IPS-NIHi7 (cell line): ENCODE data around the gene FBXO36.

Experiments
- DNase-seq: peaks from one replicate; pipeline ENCODE4 v3.0.0; 2012; ENCODE audit warnings: mixed read lengths; ENCODE audit errors: extremely low spot score

FBXO36 gene

DNA sequence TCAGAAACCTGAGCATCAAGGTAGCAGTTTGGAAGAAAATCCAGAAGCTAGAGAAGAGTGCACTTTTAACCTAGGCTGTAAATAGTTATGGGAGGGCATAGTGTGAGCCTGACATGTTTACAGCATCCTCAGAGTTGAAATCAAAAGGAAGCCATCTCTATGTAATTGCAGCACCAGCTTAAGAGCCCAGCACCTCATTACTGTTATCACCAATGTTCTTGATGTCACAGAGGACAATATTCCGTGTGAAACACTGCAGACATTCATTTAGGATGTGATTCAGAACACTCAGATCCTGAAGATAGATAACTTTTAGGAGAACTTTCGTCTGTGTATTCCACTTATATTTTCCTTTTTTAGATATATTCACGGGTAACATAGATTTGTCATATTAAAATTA, 48.1 kb downstream of the FBXO36 start:
- no peak for DNase-seq

DNA sequence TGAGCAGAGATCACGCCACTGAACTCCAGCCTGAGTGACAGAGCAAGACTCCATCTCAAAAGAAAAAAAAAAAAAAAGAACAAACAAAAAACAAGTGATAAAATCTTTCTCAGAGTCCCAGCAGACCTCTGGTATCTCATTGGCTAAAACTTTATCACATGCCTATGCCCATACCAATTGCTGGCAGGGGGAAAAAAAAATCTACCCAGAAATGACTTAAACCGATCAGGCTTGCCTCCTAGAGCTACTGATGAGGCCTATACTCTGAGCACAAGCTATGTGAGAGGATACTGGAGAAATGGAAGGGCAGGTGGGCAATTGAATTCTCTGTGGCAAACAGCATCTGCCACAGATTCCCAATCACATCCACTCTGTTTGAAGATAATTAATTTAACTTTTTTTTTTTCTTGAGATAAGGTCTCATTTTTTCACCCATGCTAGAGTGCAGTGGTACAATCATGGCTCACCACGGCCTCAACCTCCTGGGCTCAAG, 49.0 kb downstream of the FBXO36 start:
- DNase-seq, result no peak

DNA sequence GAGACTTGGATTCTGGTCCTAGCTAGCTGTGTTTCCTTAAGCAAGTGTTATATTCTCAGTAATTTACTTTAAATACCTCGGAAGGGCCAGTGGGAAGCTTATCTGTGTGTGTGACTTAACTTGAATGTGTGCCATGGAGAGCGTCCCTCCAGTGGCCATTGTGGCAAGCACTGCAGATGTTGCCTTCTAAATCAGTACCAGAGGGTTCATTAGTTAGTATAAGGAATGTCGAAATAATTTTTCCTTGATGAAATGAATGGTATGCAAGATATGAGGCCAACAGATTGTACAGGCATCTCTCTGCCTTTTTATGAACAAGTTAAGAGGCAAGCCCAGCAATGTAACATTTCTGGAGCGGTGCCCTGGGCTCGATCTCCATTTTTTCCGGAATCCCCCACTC, 52.0 kb downstream of the FBXO36 start:
- peak; percentile 28 for DNase-seq

DNA sequence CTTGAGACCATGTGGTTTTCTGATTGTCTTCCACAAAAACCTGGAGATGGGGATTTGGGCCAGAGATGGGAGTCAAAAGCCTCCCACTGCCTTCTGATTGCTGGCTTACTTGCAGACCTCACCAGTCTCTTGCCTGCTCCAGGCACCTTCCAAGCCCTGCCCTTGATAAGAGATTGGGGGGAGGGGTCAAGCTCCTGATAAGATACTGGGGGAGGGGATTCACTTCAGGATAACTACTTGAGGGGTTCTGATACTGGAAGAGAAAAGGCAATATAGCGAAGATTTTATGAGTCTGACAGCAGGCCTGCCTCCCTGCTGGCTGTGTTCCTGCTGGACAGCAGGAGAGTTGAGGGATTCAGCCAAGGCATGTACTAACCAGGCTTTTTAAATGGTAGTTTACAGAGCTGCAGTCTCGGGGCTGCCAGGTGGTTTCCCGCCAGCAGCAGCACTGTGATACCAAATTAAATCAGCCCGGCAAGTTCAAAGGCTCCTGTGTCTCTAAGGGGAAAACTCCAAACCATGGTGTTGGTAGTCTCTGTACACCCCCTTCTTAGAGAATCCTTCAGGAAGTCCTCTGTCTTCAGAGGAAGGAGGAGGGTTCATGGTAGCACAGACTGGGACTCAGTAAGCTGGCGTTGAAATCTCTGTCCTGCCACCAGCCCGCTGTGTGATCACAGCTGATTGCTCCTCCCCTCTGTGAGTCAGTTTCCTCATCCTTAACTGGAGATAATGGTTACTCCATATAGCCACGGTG, 58.3 kb downstream of the FBXO36 start:
- peak; percentile 63 for DNase-seq

DNA sequence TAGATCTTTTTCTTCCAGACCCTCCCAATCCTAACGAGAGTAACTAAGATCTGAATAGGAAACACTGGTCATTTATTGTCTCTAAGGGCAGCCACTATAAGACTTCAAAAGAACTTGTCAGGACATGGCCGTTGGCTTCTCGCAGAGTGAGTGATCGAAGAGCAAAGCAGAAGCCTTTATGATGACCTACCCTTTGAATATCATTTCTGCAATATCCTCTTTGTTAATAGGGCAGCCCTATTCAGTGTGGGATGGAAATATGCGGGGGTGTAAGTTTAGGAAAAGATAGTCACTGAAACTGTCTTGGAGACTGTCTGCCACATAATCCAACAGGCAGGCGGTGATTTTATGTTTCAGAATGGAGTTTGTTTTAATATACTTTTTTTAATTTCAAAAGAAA, 70.9 kb downstream of the FBXO36 start:
- no peak for DNase-seq

DNA sequence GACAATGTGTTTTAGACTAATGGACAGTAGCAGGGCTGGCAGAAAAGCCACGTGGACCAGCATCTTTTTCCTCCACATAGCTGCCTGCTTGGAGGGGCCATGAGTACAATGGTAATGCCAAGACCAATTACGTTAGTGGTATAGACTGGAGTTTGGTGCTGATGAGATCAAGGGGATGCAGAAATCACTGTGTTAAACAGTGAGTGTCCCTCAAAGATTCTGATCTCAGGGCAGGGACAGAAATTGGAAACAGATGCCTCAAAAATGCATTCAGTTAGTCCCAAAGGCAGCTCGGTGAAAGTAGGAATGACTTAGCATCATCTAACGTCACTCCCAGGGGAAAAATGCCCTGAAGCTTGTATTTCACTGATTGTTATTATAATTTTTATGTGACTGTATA, 74.0 kb downstream of the FBXO36 start:
- DNase-seq, result no peak

DNA sequence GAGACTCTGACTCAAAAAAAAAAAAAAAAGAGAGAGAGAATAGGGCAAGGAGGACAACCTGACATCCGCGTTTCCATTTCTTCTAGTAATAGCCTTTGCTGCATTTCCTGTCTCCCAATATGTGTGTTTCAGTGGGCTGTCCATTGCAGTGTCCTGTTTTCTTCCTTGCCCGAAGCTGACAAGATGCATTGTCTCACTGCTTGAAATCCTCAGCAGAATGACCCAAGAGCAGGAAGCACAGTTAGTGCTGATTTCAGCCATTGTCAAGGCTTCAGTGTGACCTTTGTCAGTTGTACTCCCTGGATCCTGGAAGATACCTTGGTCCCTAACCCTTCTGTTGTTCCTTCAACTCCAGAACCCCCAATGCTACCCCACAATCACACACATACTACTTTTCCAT, 75.3 kb downstream of the FBXO36 start:
- DNase-seq, result no peak

DNA sequence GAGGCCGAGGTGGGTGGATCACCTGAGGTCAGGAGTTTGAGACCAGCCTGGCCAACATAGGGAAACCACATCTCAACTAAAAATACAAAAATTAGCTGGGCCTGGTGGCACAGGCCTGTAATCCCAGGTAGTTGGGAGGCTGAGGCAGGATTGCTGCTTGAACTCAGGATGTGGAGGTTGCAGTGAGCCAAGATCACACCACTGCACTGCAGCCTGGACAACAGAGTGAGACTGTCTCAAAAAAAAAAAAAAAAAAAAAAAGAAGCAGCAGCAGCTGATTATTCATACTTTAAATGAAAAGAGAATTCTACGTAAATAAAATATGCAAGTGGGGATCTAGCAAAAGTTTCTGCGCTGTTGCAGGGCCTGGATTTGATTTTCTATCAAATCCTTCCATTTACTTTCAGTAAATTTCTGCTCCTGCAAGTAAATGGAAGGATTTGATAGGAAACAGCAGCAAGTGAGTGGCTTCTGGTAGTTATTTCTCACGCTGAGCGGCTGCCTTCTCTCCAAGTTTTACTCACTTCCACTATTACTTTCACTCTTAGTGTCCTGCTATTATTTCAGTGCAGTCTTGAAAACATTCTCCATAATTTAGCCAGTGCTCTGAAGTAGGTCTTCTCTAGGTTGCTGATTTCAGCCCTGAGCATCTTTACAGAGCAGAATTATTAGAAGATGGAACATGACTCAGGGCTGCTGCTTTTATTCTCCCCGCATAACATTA, 78.0 kb downstream of the FBXO36 start:
- DNase-seq, result no peak

DNA sequence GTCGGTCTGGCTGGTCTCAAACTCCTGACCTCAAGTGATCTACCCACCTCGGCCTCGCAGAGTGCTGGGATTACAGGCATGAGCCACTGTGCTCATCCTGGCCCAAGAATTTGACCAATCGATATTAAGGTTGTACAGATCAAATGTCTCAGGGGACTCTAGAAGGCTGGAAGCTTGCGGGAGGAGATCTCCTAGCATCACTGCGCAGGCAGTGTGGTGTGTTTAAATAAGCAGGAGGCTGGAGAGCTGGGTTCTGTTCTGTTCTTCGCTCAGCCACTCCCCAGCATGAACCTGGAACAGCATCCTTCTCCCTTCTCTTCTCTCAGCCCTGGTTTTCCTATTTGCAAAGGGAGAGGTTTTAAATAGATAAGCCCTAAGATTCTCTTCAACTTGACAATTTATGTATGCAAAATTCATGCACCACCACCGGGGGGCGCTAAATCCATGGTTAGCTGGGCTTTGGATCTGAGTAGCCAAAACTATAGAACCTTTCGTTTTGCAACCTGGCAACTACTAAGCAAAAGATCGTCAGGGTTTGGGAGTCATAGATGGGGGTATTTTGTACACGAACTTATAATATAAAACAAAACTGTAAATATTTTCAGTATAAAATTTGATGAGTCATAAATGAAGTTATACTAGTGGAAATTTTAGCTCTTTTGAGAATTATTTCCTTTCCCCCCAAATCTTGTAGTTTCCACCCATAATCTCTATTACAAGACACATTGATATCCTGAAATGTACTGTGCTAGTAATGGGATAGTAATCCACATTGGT, 85.8 kb downstream of the FBXO36 start:
- peak; percentile 66 for DNase-seq

DNA sequence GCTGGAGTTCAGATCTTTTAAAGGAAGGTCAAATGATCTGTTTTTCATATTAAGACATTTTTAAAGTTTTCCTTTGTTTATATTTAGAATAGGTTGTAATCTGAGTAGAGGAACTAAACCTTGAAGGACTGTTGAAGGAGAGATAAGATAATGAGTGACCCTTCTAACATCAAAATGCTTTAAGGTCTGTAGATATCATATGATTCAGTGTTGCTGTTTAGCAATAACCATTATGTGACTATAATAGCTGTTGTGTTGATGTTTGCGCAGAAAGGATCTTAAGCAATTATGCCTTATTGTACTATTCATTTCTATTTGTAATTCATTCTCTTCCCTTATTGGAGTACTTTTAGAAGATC, 86.4 kb downstream of the FBXO36 start:
- no peak for DNase-seq

DNA sequence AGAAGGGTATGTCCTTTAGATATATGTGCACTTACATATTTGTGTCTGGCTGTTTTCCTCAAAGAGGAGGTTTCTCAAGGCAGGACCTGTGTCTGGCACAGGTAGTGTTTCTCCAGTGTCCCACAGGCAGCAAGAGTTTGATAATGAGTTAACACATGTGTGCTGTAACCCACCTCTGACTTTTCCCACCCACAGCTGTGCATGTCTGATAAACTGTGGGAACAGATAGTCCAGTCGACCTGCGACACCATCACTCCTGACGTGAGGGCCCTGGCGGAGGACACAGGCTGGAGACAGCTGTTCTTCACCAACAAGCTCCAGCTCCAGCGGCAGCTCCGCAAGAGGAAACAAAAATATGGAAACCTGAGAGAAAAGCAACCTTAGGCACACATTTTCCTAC, 88.2 kb downstream of the FBXO36 start:
- DNase-seq, result no peak

DNA sequence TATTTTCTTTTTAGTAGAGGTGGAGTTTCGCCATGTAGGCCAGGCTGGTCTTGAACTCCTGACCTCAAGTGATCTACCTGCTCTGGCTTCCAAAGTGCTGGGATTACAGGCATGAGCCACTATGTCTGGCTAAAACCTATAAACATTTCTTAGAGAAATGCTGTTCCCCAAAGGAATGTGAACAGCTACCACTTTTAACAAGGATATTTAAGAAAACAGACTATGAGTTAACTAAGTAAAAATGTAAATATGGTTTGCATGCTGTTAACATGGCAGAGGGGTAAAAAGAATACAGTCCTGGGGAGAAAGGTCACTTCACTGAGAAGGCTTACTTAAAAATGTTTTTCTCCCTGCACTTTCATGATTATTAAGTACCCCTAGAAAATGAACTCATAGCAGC, 89.3 kb downstream of the FBXO36 start:
- no peak for DNase-seq

DNA sequence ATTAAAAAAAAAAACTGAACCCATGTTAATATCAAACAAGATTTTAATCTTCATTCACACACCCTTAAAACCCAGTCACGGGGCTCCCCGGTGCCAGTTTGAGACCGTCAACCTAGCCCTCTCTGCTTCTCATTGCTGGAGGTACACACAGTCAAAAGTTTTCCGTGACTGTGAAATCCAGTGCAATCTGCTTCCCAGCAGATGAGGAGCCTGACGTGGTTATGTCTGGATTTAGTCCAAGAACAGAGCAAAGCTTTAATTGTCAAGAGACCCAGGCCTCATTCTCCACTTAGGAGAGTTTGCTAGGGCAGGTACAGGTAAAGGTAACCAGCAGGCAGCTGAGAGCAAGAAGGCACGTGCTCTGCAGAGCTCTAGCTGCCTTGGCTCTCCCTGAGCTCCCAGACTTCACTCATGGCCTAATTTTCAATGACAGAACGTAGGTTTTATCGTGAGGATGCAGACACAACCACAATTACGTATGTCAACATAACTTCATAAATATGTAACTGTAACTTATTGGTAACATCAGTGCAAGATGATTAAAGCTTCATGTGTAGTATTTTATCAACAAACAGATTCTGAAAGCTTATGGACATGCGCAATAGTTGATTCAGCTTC, 90.1 kb downstream of the FBXO36 start:
- DNase-seq, result no peak

DNA sequence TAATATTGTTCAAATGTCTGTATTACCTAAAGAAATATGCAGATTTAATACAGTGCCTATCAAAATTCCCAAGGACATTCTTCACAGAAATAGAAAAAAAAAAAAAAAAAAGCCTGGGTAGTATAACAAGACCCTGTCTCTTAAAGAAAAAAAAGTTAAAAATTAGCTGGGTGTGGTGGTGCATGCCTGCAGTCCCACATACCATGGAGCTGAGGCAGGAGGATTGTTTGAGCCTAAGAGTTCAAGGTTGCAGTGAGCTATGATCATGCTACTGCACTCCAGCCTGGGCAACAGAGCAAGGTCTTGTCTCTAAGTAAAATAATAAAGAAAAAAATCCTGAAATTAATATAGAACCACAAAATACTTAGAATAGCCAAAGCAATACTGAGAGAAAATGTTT, 94.5 kb downstream of the FBXO36 start:
- DNase-seq, result no peak

DNA sequence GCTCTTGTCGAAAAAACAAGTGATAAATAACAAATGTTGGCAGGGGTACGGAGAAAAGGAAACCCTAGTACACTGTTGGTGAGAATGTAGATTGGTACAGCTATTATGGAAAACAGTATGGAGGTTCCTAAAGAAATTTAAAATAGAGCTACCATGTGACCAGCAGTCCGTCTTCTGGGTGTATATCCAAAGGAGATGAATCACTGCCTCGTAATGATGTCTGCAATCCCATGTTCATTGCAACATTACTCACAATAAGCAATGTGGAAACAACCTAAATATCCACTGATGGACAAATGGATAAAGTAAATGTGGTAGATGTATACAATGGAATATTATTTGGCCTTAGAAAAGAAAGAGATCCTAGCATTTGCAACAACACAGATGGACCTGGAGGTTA, 95.8 kb downstream of the FBXO36 start:
- DNase-seq, result no peak

DNA sequence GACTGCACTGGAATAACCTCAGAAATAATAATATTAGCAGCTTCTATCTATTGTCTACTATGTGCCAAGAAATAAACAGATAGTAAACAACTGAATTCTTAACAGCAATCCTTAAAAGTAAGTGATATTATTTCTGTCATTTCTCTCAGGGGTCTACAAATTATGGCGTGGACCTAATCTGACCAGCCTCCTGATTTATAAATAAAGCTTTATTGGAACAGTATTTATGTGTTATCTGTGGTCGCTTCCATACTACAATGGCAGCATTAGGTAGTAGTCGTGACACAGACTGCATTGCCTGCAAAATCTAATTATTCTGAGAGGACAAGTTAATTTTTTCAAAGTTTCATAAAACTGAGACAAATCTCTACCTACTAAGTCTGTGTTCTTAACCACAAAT, 97.4 kb downstream of the FBXO36 start:
- no peak for DNase-seq

DNA sequence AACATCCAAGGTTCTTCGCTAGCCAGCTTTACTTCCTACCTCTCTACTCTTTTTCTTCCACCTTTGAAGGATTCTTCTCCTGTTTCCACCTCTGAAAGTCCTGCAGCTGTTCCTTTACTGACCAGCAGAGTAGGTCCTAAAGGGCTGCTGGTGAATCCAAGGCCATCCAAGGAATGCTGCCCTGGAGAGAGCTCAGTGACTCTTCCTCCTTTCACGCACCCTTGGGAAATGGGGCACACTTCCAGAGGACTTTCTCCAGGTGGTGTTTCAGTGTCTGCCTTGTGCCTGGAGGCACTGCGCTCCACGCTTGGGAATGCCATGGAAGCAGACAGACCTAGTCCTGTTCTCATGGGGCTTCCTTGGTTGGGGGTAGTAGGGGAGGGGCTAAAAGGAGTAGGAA, 101.0 kb downstream of the FBXO36 start:
- no peak for DNase-seq

DNA sequence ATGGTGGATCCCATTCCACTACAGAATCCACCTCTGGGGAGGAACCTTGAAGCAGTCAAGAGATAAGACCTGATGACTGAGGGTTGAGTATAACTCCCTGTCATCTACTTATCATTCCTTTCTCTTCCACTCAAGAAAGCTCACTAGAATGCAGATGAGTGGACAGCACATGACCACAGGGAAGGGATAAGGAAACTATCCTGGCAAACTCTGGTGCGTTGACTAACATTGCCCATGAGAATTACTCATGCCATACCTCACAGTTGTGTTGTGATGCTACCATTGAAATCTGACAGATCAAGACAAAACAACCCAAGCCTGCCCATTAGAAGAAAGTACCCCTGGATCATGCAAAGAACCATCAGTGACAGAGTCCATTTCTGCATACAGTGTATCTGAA, 119.9 kb downstream of the FBXO36 start:
- DNase-seq, result no peak

DNA sequence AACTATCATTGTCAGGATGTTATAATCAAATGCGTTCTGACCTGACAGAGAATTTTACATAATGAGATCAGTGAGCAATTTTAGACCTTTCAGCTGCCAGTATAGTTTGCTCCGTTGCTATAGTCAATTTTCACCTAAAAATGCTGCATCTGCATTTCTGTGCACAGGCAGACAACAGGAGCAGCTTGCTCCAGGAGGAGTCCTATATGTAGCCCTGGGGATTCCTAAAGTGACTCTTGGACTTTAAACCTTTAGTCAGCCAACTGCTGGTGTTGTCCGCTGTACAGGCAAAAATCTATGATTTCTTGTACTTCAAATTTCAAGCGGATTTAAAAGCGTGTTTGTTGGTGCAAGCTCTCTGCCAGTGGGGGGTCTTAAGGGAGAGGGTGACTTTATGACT, 120.7 kb downstream of the FBXO36 start:
- DNase-seq, result no peak

DNA sequence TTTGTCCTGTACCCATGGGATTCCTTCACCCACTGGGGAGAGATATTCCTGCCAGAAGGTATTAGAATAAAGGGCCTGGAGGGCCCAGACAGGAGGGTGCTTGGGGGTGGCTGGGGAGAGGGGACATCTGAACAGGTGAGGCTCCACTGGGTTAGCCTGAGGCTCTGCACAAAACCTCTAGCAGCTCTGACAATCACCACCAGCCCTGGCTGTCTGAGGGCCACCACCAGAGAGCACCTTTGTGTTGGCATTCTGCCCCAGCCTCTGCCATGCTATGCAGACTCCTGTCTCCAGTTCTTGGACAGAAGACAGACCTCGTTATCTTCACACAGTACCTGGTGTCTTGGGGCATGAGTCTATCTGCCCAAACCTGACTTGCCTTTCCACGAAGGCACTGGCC, 121.2 kb downstream of the FBXO36 start:
- no peak for DNase-seq

DNA sequence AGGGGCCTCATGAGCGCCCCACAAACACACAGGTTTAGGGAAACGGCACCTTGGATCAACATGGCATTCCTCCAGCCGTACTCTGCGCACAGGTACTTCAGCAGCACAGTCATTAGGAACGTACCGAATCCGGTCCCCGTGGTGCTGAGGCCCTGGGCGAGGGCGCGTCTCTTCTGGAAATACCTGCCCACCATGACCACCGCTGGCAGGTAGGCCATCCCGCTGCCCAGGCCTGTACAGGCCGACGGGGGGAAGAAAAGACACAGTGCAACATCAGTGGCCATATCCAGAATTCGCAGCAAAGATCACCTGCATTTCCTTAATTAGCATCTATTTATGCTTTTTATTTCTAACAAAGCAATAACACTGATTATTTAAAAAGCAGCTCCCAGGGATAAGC, 124.2 kb downstream of the FBXO36 start:
- no peak for DNase-seq

DNA sequence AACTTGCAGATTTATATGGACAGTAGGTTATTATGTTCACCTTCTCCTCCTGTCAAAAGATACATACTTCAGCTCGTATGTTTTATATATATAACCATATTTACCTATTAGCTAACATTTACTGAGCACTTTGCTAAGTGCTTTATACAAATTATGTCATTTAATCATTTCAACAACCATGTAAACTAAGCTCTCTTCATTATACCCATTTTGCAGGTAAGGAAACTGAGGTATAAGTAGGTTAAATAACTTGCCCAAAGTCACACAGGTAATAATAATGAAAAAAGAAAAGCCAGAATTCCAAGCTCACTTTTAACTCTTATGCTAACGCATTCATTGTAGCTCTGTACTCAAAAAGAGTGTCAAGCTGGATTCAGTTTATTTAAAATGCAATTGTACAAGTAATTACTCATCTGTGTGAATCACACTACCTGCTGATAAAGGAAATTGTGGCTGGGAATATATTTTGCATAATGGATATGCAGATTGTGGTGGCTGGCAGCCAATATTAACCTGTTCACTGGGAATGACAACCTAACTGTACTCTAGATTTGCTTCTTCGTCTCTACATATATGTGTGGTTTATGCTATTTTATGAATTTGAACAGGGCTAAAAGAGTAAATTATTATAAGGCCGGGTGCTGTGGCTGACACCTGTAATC, 125.8 kb downstream of the FBXO36 start:
- DNase-seq, result no peak
